Omental fat pad (tissue), 4 donors: ENCODE data around the gene NIT1. TPM values are rescaled to one million over a fixed set of nuclear protein-coding genes. Genes with fewer than 3 reads are reported as not detected.

Experiments used
- ATAC-seq: fragments of 150-250 bp; one replicate; pipeline ENCODE4 v1.9.1; 2016; ENCODE audit warnings: mild to moderate bottlenecking, moderate library complexity; ENCODE audit not compliant: low FRiP score
- DNase-seq: peaks from one replicate; pipeline ENCODE4 v3.0.0-alpha.2; 2019; ENCODE audit warnings: low spot score
- total RNA-seq, 4 donors: library from RNA; depleted of rRNA; stranded (reverse); fragments of >200 nt; gene quantifications; one replicate each; pipeline ENCODE4 v1.1.0, GENCODE V29; 2016
- TF ChIP-seq, protein P1 (sequence below), 3 donors: fragments of 450-650 bp; IDR thresholded peaks; one replicate each; pipeline ENCODE4 v1.5.1; 2016 to 2017; ENCODE audit warnings: antibody characterized with exemption in 3 of 3, mild to moderate bottlenecking in 3 of 3, moderate library complexity in 2 of 3

The NIT1 gene
- total RNA-seq, 4 donors from 2014 or later, result 28.1 to 122 (median 33.4) TPM

DNA sequence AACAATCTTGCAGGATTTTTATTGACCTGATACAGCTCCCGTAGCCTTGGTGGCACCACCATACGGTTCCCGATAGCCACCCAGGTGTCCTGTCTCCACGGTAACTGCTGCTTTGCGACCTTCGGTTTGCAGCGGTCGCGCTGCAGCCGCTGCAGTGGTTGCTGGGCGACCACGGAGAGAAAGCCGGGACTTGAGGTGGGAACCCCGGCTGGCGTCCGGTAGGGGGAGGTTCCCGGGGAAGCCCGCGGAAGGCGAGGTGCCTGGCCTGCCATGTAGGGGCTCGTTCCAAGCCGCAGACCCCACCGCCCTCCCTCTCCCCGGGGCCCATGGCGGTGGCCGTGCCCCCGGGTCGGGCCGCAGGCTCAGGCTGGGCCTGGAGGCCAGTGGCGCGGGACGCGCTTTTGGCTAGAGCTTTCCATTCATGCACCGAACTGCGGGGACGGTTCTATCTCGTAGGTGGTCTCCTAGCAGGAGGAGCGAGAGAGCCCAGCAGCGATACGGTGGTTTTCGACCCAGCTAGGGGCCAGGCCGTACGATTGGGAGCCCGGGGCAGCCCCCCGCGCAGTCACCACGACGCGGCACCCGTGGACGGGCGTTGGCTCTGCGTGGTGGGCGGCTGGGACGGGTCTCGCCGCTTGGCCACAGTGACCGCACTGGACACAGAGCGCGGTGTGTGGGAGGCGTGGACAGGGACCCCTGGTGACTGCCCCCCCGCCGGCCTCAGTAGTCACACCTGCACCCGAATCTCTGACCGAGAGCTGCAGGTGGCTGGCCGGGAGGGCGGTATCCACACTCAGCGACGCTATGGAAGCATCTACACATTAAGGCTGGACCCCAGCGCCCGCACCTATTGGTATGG, 19.5 kb upstream of the NIT1 start, which contains the start of gene KLHDC9:
Gene KLHDC9 (plus strand): TSS at position 152 of the 859 bp plus-strand sequence. CDS start 175 bp downstream, at position 327.
- no peak for DNase-seq
- ATAC-seq, result peak; percentile 59
- TF ChIP-seq, protein P1, sequence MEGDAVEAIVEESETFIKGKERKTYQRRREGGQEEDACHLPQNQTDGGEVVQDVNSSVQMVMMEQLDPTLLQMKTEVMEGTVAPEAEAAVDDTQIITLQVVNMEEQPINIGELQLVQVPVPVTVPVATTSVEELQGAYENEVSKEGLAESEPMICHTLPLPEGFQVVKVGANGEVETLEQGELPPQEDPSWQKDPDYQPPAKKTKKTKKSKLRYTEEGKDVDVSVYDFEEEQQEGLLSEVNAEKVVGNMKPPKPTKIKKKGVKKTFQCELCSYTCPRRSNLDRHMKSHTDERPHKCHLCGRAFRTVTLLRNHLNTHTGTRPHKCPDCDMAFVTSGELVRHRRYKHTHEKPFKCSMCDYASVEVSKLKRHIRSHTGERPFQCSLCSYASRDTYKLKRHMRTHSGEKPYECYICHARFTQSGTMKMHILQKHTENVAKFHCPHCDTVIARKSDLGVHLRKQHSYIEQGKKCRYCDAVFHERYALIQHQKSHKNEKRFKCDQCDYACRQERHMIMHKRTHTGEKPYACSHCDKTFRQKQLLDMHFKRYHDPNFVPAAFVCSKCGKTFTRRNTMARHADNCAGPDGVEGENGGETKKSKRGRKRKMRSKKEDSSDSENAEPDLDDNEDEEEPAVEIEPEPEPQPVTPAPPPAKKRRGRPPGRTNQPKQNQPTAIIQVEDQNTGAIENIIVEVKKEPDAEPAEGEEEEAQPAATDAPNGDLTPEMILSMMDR (IDR thresholded peaks at IDR 0.05), result no peak

DNA sequence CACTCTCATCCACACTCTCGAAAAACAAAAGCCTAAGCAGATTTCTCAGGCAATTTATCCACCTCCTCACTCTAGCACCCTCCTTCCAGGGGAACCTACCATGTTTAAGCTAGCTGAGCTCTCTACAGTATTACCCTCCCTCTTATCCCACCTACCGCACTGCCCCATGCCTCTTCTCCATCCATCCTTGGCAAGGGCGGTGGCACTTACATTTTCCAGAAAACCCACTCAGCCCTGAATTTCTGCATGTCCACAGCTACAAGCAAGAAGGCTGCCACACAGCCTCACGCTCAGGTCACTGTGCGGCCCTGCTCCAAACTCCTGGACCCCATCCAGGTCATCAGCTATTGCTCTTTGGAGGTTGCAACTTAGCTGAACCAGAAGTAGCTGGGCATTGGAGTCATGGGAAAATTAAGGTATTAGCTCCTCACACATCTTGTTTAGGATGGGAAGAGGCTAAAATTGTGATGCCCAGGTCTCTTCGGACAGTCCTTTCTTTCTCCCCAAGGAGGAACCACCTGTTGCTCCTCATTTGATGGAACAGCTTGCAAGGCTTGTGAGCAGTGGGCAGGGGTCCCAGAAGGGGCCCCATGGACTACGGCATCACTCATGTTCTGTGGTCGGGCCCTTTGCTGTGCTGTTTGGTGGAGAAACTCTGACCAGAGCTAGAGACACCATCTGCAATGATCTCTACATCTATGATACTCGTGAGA, 18.7 kb upstream of the NIT1 start:
- TF ChIP-seq, protein P1 (IDR thresholded peaks at IDR 0.05), result no peak
- ATAC-seq (no peak), DNase-seq (no peak)

DNA sequence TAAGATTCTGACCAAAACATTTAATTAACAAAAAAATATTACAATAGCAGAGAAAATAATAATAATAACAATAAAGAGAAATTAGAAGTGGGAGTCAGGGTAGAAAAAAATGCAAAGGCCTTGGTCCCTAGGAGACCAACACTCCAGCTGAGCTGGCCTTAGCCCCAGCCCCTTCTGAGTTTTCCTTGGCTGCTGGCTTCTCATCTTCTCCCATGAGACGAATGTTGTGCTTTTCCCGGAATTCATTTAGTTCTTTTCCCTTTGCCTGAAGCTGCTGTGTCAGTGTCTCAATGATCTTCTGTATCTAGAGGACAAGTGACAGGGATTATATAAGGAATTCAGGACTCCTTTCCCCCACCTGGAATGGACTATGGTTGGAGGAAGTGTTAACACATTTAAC, 17.3 kb upstream of the NIT1 start:
- ATAC-seq, result no peak
- DNase-seq, result no peak

DNA sequence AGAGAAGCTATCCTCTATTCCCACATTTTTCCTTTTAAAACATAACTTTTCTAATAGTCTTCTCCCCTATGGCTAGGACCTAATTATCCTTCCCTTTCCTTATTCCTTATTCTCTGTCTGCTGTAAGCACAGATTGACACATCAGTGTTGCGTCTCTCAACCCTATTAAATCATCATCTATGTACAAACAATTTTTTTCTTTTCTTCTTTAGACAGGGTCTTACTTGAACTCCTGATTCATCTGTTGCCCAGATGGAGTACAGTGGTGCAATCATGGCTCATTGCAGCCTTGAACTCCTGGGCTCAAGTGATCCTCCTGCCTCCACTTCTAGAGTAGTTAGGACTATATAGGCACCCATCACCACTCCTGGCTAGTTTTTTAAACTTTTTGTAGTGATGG, 11.5 kb upstream of the NIT1 start:
- TF ChIP-seq, protein P1 (IDR thresholded peaks at IDR 0.05), result no peak
- DNase-seq (no peak), ATAC-seq (no peak)

More for the DNA sequence above, 17.3 kb upstream of the NIT1 start:
- TF ChIP-seq, protein P1 (IDR thresholded peaks at IDR 0.05), result no peak

DNA sequence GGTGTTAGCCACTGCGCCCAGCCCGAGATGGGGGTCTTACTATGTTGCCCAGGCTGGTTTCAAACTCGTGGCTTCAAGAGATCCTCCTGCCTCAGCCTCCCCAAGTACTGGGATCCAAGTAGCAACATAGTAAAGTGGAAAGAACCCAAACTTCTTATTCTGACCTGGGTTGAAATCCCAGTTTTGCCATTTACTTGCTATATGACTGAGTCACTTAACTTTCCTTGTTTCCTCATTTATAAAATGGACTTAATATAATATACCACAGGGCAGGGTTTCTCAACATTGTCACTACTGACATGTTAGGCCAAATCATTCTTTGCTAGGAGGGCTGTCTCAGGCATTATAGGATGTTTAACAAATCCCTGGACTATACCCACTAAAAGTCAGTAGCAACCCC, 6.8 kb upstream of the NIT1 start:
- DNase-seq, result no peak
- TF ChIP-seq, protein P1 (IDR thresholded peaks at IDR 0.05), result no peak

DNA sequence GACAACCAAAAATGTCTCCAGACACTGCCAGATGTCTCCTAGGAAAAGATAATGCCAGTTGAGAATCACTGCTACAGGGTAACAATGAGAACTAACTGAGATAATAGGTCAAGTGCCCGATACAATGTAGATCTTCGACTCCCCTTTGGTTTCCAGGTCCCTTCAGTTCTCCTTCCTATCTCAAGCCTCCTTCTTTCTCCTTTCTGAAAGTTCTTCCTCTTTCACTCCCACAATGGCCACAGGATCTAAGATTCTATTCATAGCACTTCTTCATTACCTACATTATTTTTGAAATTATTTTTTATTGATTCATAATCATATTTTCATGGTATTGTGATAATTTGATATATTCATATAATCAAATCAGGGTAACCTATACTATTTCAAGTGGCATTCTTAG, 6.4 kb upstream of the NIT1 start:
- no peak for DNase-seq
- TF ChIP-seq, protein P1 (IDR thresholded peaks at IDR 0.05), result no peak
- ATAC-seq, result no peak

More for the DNA sequence above, 6.8 kb upstream of the NIT1 start:
- no peak for ATAC-seq
